Mesendoderm (in vitro differentiated cells): ENCODE measurements around the gene PPP4R2.

Source experiments
- DNase-seq: peaks from one replicate; pipeline ENCODE4 v3.0.0; 2013
- H2AK5ac ChIP-seq: 2 replicates; pipeline ENCODE4 v1.6.1; 2013; ENCODE audit warnings: low read length, inconsistent platforms
- H2BK120ac ChIP-seq: 2 replicates; pipeline ENCODE4 v1.6.1; 2013; ENCODE audit warnings: low read depth, mild to moderate bottlenecking, low read length, moderate library complexity, mixed read lengths
- H2BK15ac ChIP-seq: replicated peaks from 2 replicates; pipeline ENCODE4 v1.6.1; 2013; ENCODE audit warnings: low read depth, mild to moderate bottlenecking, moderate library complexity
- H2BK5ac ChIP-seq: 2 replicates; pipeline ENCODE4 v1.6.1; 2013; ENCODE audit warnings: low read length, inconsistent platforms
- H3K18ac ChIP-seq: 2 replicates; pipeline ENCODE4 v1.6.1; 2013; ENCODE audit warnings: mild to moderate bottlenecking, low read length, mixed read lengths
- H3K23ac ChIP-seq: one replicate; pipeline ENCODE4 v1.6.1; 2013; ENCODE audit warnings: low read length
- H3K27ac ChIP-seq: 2 replicates; pipeline ENCODE4 v1.5.1; 2013; ENCODE audit warnings: low read depth, mild to moderate bottlenecking, inconsistent platforms, low read length, moderate library complexity
- H3K27me3 ChIP-seq: 2 replicates; pipeline ENCODE4 v1.6.1; 2013; ENCODE audit warnings: low read length, control low read depth, mild to moderate bottlenecking, inconsistent platforms; ENCODE audit not compliant: insufficient read depth, poor library complexity
- H3K36me3 ChIP-seq: 2 replicates; pipeline ENCODE4 v1.6.1; 2013; ENCODE audit warnings: low read length, inconsistent platforms; ENCODE audit not compliant: control insufficient read depth, insufficient read depth
- H3K4ac ChIP-seq: one replicate; pipeline ENCODE4 v1.6.1; 2013; ENCODE audit warnings: low read depth, mild to moderate bottlenecking, low read length, moderate library complexity
- H3K4me1 ChIP-seq: 2 replicates; pipeline ENCODE4 v1.6.1; 2013; ENCODE audit warnings: low read depth, low read length, inconsistent platforms; ENCODE audit not compliant: control insufficient read depth
- H3K4me2 ChIP-seq: 2 replicates; pipeline ENCODE4 v1.6.1; 2013; ENCODE audit warnings: low read length
- H3K4me3 ChIP-seq: 2 replicates; pipeline ENCODE4 v1.5.1; 2013; ENCODE audit warnings: mild to moderate bottlenecking, low read length
- H3K56ac ChIP-seq: one replicate; pipeline ENCODE4 v1.6.1; 2013; ENCODE audit warnings: low read length
- H3K79me1 ChIP-seq: 2 replicates; pipeline ENCODE4 v1.6.1; 2013; ENCODE audit warnings: low read length, inconsistent platforms
- H3K79me2 ChIP-seq: 2 replicates; pipeline ENCODE4 v1.6.1; 2013; ENCODE audit warnings: mild to moderate bottlenecking, low read length; ENCODE audit not compliant: control insufficient read depth, insufficient read depth
- H3K9ac ChIP-seq: 2 replicates; pipeline ENCODE4 v1.6.1; 2013; ENCODE audit warnings: low read length, inconsistent platforms
- H4K5ac ChIP-seq: one replicate; pipeline ENCODE4 v1.6.1; 2013; ENCODE audit warnings: low read length
- H4K8ac ChIP-seq: one replicate; pipeline ENCODE4 v1.6.1; 2013; ENCODE audit warnings: low read depth, mild to moderate bottlenecking, control low read depth, low read length, moderate library complexity
- WGBS: extraction: QIAGEN DNeasy Blood & Tissue Kit; methylation state at CpG from one replicate; pipeline ENCODE4 v1.1.7; 2013; ENCODE audit warnings: low lambda C conversion rate, missing lambda C conversion rate; ENCODE audit not compliant: insufficient coverage; ENCODE audit errors: extremely low coverage; 5-methylcytosine and 5-hydroxymethylcytosine counted together

The PPP4R2 gene

DNA sequence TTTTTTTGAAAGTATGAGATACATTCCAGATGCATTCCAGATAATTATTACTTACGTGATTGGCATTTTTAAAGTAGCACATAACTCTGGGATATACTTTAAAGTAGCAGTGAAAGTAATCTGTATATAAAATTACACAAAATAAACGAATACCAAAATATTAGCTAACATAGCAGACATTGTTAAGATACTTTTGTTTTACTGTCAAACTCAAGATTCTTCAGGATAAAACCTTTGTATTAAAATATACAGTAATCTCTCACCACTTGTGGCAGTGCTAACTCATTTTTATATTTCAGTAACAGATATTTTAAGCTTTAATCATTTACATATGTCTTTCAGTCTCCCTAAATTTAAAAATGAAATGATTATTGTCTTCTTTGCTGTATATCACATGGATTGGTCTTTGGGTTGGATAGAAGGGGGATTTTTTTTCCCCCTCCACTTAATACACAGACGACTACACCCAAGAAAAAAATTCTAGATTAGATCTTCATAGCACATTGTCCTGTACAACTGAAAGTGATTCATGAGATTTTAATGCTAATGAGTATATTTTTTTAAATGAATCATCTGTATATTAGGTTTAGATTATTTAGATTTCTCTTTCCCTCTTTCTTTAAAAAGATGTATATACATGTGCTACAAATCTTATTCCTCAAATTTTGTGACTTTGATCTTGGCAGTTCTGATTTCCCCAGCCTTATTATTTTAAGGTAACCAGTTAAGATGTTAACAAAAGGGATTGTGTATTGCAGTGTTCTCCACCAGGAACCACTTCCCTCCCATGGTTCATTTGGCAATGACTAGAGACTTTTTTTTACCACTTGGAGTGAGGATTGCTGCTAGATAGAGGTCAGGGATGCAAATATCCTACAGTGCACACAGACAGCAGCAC is 40.3 kb downstream of the PPP4R2 start:
- Histone ChIP-seq H3K27me3 (no peaks in the 10 kb centered on the region), H3K79me2 (peaks cover 79% of the 10 kb centered on the region), H2BK5ac (no peak overlapping the region), H3K56ac (no peak overlapping the region), H2BK120ac (no peak overlapping the region), H2BK15ac (no peak overlapping the region), H3K4me2 (no peak overlapping the region), H3K79me1 (peaks cover 2% of the 10 kb centered on the region), H3K9ac (no peak overlapping the region), H3K36me3 (no peaks in the 10 kb centered on the region), H2AK5ac (no peak overlapping the region), H4K8ac (no peak overlapping the region), H3K23ac (no peak overlapping the region), H4K5ac (no peak overlapping the region), H3K18ac (no peak overlapping the region), H3K4ac (no peak overlapping the region), H3K27ac (no peak overlapping the region), H3K4me3 (no peak overlapping the region), H3K4me1 (peaks cover 4% of the 10 kb centered on the region)
- no CpG with 5 or more reads among the region's 3 CpGs for WGBS
- DNase-seq = peak; percentile 87

DNA sequence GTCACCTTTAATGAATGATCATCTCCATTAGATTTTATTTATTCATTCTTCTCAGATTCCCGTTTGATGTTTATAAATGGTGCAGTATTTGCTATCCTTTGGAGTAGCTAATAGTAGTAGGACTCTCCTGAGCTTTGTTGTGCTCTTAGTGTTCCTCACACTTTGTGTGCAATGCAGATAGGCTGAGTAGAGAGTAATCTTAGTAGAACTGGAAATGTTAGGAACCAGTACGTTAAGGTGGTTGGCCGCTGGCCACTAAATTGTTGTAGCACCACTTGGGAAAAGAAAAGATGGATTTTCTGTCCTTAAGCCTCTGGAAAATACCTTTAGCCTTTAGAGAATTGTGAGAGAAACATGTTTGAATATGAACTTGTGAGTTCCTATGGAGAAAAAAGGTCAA is 44.9 kb downstream of the PPP4R2 start:
- H3K4me2 ChIP-seq = no peak overlapping the region
- no peak overlapping the region for H2BK5ac ChIP-seq
- H3K4me1 ChIP-seq = peaks cover 12% of the 10 kb centered on the region
- DNase-seq = no peak
- no peak overlapping the region for H3K18ac ChIP-seq
- H2BK120ac ChIP-seq = no peak overlapping the region
- no peak overlapping the region for H3K56ac ChIP-seq
- no peak overlapping the region for H4K5ac ChIP-seq
- H4K8ac ChIP-seq = no peak overlapping the region
- H3K4me3 ChIP-seq = no peak overlapping the region
- no peaks in the 10 kb centered on the region for H3K36me3 ChIP-seq
- H3K27me3 ChIP-seq = no peaks in the 10 kb centered on the region
- no peak overlapping the region for H3K9ac ChIP-seq
- no peak overlapping the region for H3K23ac ChIP-seq
- no peak overlapping the region for H2BK15ac ChIP-seq
- no peak overlapping the region for H2AK5ac ChIP-seq
- WGBS = no CpG with 5 or more reads among the region's 3 CpGs
- peaks cover 78% of the 10 kb centered on the region for H3K79me2 ChIP-seq
- H3K4ac ChIP-seq = no peak overlapping the region
- no peak overlapping the region for H3K27ac ChIP-seq
- H3K79me1 ChIP-seq = no peaks in the 10 kb centered on the region

DNA sequence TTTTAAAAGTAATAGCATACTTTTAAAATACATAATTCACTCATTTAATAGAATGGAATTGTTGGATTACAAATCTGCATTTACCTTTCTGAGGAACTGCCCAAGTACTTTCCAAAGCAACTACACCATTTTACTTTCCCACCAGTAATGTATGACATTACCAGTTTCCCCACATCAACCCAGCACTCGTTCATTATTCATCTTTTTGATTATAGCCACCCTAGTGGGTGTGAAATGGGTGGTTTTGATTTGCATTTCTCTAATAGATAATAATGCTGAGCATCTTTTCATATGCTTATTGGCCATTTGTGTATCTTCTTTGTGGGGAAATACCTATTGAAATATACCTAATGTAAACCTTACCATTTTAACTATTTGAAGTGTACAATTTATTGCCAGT is 46.8 kb downstream of the PPP4R2 start:
- no peak overlapping the region for H3K56ac ChIP-seq

DNA sequence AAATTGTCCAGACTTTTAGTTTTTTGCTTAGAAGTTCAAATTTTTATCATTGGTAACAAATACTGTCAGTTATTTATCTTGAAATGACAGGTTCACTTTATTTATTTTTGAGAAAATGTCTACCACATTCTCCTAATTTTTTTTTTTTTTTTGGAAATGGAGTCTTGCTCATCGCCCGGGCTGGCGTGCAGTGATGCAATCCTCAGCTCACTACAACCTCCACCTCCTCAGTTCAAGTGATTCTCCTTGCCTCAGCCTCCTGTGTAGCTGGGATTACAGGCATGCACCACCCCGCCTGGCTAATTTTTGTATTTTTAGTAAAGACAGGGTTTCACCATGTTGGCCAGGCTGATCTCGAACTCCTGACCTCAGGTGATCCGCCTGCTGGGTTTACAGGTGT is 48.8 kb downstream of the PPP4R2 start:
- no peak for DNase-seq
- no peak overlapping the region for H3K18ac ChIP-seq
- peaks cover 65% of the 10 kb centered on the region for H3K79me2 ChIP-seq
- no CpG with 5 or more reads among the region's 6 CpGs for WGBS
- H2BK5ac ChIP-seq = no peak overlapping the region
- H4K8ac ChIP-seq = no peak overlapping the region
- H3K9ac ChIP-seq = no peak overlapping the region
- H3K4me2 ChIP-seq = no peak overlapping the region
- H2BK15ac ChIP-seq = no peak overlapping the region
- no peaks in the 10 kb centered on the region for H3K27me3 ChIP-seq
- no peaks in the 10 kb centered on the region for H3K79me1 ChIP-seq
- peaks cover 8% of the 10 kb centered on the region for H3K4me1 ChIP-seq
- no peak overlapping the region for H3K56ac ChIP-seq
- no peak overlapping the region for H3K23ac ChIP-seq
- H3K27ac ChIP-seq = no peak overlapping the region
- H3K36me3 ChIP-seq = no peaks in the 10 kb centered on the region
- H4K5ac ChIP-seq = no peak overlapping the region
- no peak overlapping the region for H3K4ac ChIP-seq
- no peak overlapping the region for H2AK5ac ChIP-seq
- no peak overlapping the region for H3K4me3 ChIP-seq
- no peak overlapping the region for H2BK120ac ChIP-seq

More for the DNA sequence above, 46.8 kb downstream of the PPP4R2 start:
- peaks cover 8% of the 10 kb centered on the region for H3K4me1 ChIP-seq
- WGBS = no CpG with 5 or more reads among the region's 1 CpG
- no peak overlapping the region for H3K27ac ChIP-seq
- no peak overlapping the region for H3K18ac ChIP-seq
- H4K5ac ChIP-seq = no peak overlapping the region
- H2BK120ac ChIP-seq = no peak overlapping the region
- peaks cover 74% of the 10 kb centered on the region for H3K79me2 ChIP-seq
- no peak overlapping the region for H3K4me3 ChIP-seq
- no peak overlapping the region for H3K9ac ChIP-seq
- H3K27me3 ChIP-seq = no peaks in the 10 kb centered on the region
- no peak overlapping the region for H2BK15ac ChIP-seq
- no peak overlapping the region for H3K23ac ChIP-seq
- no peak overlapping the region for H4K8ac ChIP-seq
- no peak overlapping the region for H2AK5ac ChIP-seq
- H2BK5ac ChIP-seq = no peak overlapping the region
- DNase-seq = no peak
- H3K4ac ChIP-seq = no peak overlapping the region
- no peaks in the 10 kb centered on the region for H3K36me3 ChIP-seq
- no peak overlapping the region for H3K4me2 ChIP-seq
- H3K79me1 ChIP-seq = no peaks in the 10 kb centered on the region

DNA sequence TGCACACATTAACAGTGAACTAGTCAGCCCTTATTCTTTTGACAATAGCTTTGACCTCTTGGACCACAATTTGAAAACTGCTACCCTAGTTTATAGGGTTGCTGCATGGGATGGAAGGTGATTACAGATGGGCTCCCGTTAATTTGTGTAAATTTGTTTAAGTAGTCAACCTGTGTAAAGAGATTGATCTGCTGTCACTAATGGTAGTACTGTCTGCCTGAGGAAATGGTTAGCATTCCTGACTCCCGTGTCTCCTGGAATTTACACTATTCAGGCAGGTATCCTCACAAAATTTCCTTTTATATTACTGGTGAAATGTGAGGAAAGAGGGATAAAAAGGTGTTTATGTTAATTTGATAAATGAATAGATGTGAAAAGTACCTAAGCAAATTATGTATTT is 49.6 kb downstream of the PPP4R2 start:
- H3K9ac ChIP-seq = no peak overlapping the region
- H3K79me1 ChIP-seq = no peaks in the 10 kb centered on the region
- no peak overlapping the region for H2BK5ac ChIP-seq
- no peak overlapping the region for H3K27ac ChIP-seq
- peaks cover 65% of the 10 kb centered on the region for H3K79me2 ChIP-seq
- H2AK5ac ChIP-seq = no peak overlapping the region
- DNase-seq = peak; percentile 76
- no peak overlapping the region for H3K23ac ChIP-seq
- no peaks in the 10 kb centered on the region for H3K36me3 ChIP-seq
- no peak overlapping the region for H4K5ac ChIP-seq
- H2BK15ac ChIP-seq = no peak overlapping the region
- H3K4me3 ChIP-seq = no peak overlapping the region
- no peak overlapping the region for H3K56ac ChIP-seq
- no peak overlapping the region for H2BK120ac ChIP-seq
- no peak overlapping the region for H3K18ac ChIP-seq
- no peak overlapping the region for H3K4ac ChIP-seq
- H3K27me3 ChIP-seq = no peaks in the 10 kb centered on the region
- H3K4me2 ChIP-seq = no peak overlapping the region
- peaks cover 8% of the 10 kb centered on the region for H3K4me1 ChIP-seq
- no CpG with 5 or more reads among the region's 2 CpGs for WGBS
- H4K8ac ChIP-seq = no peak overlapping the region

DNA sequence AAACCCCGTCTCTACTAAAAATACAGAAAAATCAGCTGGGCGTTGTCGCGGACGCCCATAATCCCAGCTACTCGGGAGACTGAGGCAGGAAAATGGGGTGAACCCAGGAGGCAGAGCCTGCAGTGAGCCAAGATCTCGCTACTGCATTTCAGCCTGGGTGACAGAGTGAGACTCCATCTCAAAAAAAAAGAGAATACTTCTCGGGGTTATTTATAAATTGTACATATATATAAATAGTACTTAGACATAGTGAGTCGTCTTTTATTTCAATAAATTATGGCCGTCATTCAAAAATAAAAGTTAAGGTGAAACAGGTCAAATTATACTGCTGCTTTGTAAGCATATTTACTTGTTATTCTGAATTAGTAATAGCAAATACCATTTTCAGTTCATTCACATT is 52.7 kb downstream of the PPP4R2 start:
- WGBS = no CpG with 5 or more reads among the region's 10 CpGs

More for the DNA sequence above, 52.7 kb downstream of the PPP4R2 start:
- H4K8ac ChIP-seq = no peak overlapping the region
- H3K79me2 ChIP-seq = peaks cover 55% of the 10 kb centered on the region
- peaks cover 2% of the 10 kb centered on the region for H3K4me1 ChIP-seq
- no peak overlapping the region for H3K4ac ChIP-seq
- H2AK5ac ChIP-seq = no peak overlapping the region
- no peak overlapping the region for H3K9ac ChIP-seq
- H4K5ac ChIP-seq = no peak overlapping the region
- no peak overlapping the region for H3K23ac ChIP-seq
- H3K4me3 ChIP-seq = no peak overlapping the region
- no peaks in the 10 kb centered on the region for H3K36me3 ChIP-seq
- H3K56ac ChIP-seq = no peak overlapping the region
- no peak overlapping the region for H3K4me2 ChIP-seq
- H3K27ac ChIP-seq = no peak overlapping the region
- no peak overlapping the region for H2BK120ac ChIP-seq
- no peak overlapping the region for H2BK5ac ChIP-seq
- no peak overlapping the region for H3K18ac ChIP-seq
- no peaks in the 10 kb centered on the region for H3K79me1 ChIP-seq
- H3K27me3 ChIP-seq = no peaks in the 10 kb centered on the region
- no peak for DNase-seq
- H2BK15ac ChIP-seq = no peak overlapping the region
